HepG2 (cell line): ENCODE data around the gene NFATC2. TPM values are rescaled to one million over a fixed set of nuclear protein-coding genes. Genes with fewer than 3 reads are reported as not detected.

Experiments
- DPF2 ChIP-seq: sonication (generic); formaldehyde crosslinking; IDR thresholded peaks from 2 replicates; pipeline ENCODE4 v1.4.0; 2020; ENCODE audit warnings: mild to moderate bottlenecking, low read depth, missing genetic modification reagents, borderline replicate concordance
- FOXK1 ChIP-seq: sonication (generic); formaldehyde crosslinking; IDR thresholded peaks from 2 replicates; pipeline ENCODE4 v1.4.0; 2020; ENCODE audit warnings: low read depth, missing genetic modification reagents, borderline replicate concordance
- SIN3A ChIP-seq: IDR thresholded peaks from 2 replicates; pipeline ENCODE4 v1.6.1; 2011; ENCODE audit warnings: low read depth, mild to moderate bottlenecking, control low read depth, low read length, borderline replicate concordance
- YEATS4 ChIP-seq: sonication (generic); formaldehyde crosslinking; IDR thresholded peaks from 2 replicates; pipeline ENCODE4 v1.4.0; 2020; ENCODE audit warnings: missing genetic modification reagents, borderline replicate concordance
- ZMYM4 ChIP-seq: sonication (generic); formaldehyde crosslinking; IDR thresholded peaks from 2 replicates; pipeline ENCODE4 v1.8.1; 2023; ENCODE audit warnings: mild to moderate bottlenecking, missing genetic modification reagents
- polyA plus RNA-seq, 8 experiments: library from polyadenylated mRNA; depleted of rRNA in 3 of 8; stranded (reverse) in 7 of 8; unstranded in 1 of 8; fragments of >200 nt; fragmentation: Illumina TruSeq in 4 of 8; extraction: Trizol in 4 of 8; gene quantifications; 2 replicates each; pipeline versions ENCODE4 v1.2.1 to v1.2.3, GENCODE V29; 2011 to 2016; ENCODE audit warnings: low read depth in 4 of 8, missing spikeins in 1 of 8, mixed read lengths in 1 of 8; ENCODE audit not compliant: insufficient read depth in 1 of 8
- total RNA-seq, 5 experiments: library from RNA; depleted of rRNA; stranded (reverse); fragments of >200 nt; fragmentation: Illumina TruSeq; extraction: Trizol; gene quantifications; 2 replicates each; pipeline ENCODE4 v1.2.3, GENCODE V29; 2016; ENCODE audit warnings: low read depth in 1 of 5
- TF ChIP-seq, protein P1 (sequence below): sonication (generic); formaldehyde crosslinking; IDR thresholded peaks from 2 replicates; pipeline ENCODE4 v1.5.1; 2020; ENCODE audit warnings: missing genetic modification reagents, mild to moderate bottlenecking, borderline replicate concordance
- TF ChIP-seq, protein P2 (sequence below): sonication (generic); formaldehyde crosslinking; IDR thresholded peaks from 2 replicates; pipeline ENCODE4 v1.4.0; 2020; ENCODE audit warnings: mild to moderate bottlenecking, missing genetic modification reagents

NFATC2 gene
- total and polyA plus RNA-seq, 2 of the 13 experiments (the other 11 are each of a cell fraction or from before 2014, with no cell fraction given), result 1.9 to 3.3 TPM

DNA sequence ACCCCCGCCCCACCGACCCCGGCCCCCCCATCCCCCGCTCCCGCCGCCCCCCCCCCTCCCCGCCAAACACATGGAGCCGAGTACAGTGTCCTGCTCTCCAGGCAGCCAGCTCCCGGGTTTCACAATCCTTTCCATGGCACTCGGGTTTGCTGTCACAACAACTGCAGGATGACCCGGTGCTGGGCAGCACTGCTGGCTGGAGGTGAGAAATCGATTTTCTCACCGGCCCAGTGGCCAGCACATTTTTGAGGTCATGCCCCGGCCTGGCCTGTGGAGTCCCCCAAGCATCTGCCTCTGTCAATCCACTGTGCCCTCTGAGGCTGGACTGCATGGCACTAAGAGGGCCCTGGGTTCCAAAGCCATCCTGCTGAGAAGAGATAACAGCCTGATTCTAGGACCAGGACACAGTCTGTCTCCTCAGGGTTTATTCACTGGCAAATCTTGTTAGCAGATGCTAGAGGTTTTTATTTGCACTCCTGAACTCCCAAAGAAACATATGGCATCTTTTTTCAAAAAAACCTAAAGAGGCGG is 129.5 kb downstream of the NFATC2 start (continued):
- TF ChIP-seq, protein P1, sequence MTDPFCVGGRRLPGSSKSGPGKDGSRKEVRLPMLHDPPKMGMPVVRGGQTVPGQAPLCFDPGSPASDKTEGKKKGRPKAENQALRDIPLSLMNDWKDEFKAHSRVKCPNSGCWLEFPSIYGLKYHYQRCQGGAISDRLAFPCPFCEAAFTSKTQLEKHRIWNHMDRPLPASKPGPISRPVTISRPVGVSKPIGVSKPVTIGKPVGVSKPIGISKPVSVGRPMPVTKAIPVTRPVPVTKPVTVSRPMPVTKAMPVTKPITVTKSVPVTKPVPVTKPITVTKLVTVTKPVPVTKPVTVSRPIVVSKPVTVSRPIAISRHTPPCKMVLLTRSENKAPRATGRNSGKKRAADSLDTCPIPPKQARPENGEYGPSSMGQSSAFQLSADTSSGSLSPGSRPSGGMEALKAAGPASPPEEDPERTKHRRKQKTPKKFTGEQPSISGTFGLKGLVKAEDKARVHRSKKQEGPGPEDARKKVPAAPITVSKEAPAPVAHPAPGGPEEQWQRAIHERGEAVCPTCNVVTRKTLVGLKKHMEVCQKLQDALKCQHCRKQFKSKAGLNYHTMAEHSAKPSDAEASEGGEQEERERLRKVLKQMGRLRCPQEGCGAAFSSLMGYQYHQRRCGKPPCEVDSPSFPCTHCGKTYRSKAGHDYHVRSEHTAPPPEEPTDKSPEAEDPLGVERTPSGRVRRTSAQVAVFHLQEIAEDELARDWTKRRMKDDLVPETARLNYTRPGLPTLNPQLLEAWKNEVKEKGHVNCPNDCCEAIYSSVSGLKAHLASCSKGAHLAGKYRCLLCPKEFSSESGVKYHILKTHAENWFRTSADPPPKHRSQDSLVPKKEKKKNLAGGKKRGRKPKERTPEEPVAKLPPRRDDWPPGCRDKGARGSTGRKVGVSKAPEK, result peak; percentile 68; the same call in 1 of the 2 replicates
- TF ChIP-seq, protein P2, sequence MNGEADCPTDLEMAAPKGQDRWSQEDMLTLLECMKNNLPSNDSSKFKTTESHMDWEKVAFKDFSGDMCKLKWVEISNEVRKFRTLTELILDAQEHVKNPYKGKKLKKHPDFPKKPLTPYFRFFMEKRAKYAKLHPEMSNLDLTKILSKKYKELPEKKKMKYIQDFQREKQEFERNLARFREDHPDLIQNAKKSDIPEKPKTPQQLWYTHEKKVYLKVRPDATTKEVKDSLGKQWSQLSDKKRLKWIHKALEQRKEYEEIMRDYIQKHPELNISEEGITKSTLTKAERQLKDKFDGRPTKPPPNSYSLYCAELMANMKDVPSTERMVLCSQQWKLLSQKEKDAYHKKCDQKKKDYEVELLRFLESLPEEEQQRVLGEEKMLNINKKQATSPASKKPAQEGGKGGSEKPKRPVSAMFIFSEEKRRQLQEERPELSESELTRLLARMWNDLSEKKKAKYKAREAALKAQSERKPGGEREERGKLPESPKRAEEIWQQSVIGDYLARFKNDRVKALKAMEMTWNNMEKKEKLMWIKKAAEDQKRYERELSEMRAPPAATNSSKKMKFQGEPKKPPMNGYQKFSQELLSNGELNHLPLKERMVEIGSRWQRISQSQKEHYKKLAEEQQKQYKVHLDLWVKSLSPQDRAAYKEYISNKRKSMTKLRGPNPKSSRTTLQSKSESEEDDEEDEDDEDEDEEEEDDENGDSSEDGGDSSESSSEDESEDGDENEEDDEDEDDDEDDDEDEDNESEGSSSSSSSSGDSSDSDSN, result peak; percentile 69
- TF ChIP-seq FOXK1 (CRISPR knock-in tag) (peak; percentile 66; the same call in 1 of the 2 replicates), ZMYM4 (CRISPR knock-in tag) (peak; percentile 79), SIN3A (peak; percentile 71; the same call in 1 of the 2 replicates), DPF2 (CRISPR knock-in tag) (0 out of 2 replicates have a peak, but pooled peaks have one; percentile 37), YEATS4 (CRISPR knock-in tag) (no peak; the same call in 1 of the 2 replicates)
